Stimulated activated CD4-positive, alpha-beta T cell treated with anti-CD3 and anti-CD28 coated beads, Interleukin-1b, Interleukin-23, amount 100 ng/mL, for 24 hours (primary cell): ENCODE results near the gene ADARB2.
"Not testable (repeated sequence)": the region's sequence is repeated elsewhere in the genome, so short reads cannot be mapped to it uniquely, and the experiment has no call there.

ENCODE experiments used
- DNase-seq, 4 experiments: peaks; one replicate each; pipeline ENCODE4 v3.0.0-alpha.2; 2020; ENCODE audit warnings: low read depth in 4 of 4, low spot score in 1 of 4

ADARB2 gene

GRCh38 chr10:1737222-1738061, at the start of gene ADARB2:
TSS of gene ADARB2 (minus strand) at chr10:1737525.
- peak in 2 of 4 experiments; percentile 7 to 17 for DNase-seq

DNA sequence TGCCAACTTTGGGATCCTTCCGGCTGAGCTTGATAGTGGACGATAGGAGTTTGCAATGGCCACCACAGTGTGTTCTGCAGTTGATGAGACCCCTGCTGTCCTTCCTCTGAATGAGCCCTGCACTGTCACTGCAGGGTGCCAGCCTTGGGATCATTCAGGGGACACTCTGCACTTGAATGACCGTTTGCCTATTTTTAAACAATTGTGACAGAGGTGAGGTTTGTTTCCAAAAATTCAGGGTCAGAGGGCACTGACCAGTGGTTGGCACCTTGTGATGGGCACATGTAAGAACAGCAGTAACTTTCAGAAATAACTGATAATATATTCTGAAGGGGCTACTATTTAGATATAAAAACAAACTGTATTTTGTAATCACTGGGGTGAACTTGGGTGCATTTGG, 48.5 kb upstream of the ADARB2 start:
- DNase-seq, result no peak

DNA sequence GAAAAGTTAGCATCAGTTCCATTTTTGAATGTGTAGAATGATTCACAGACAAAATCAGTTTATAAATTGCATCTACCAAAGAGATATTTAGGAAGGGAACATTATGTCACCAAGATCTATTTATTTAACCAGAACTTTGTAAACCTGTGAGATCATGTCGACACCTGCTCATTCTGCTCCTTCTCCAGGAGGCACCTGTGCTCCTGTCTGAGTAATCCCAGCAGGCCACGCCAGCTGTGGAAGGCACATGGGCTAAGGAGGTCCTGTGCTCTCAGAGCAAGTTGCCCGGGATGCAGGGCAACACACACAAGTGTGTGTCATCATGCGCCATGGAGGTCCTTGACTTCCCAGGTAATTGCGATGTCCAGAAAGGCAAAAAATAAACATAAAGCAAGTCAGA, 45.5 kb upstream of the ADARB2 start:
- no peak for DNase-seq

- no peak for DNase-seq
Observed at GRCh38 chr10:1779796-1780195, 42.5 kb upstream of the ADARB2 start.

DNA sequence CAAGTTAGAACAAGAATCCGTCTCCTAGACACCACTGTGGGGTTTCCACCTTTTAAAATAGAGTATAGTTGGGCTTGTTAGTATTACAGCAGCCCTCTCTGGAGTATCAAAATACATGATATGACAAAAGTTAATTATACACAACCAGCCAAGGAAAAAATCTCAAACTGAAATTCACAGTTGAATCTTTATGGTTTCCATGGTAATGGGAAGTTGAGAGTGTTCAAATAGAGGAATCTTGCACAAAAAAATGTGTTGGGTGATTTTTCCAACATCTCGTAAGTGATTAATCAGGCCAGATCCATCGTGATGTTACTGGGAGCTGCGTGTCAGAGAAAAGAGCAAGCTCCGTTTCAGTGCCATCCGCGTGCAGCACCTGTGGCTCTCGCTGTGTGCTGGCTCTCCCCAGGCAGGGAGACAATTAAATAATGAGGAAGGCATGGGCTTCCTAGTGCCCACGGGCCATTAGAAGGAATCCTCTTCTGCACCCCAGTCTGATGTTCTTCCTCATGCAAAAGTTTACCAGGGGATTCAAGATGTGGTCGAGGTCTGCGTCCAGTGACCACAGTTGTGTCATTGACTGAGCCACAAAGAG, 41.1 kb upstream of the ADARB2 start:
- no peak for DNase-seq

DNA sequence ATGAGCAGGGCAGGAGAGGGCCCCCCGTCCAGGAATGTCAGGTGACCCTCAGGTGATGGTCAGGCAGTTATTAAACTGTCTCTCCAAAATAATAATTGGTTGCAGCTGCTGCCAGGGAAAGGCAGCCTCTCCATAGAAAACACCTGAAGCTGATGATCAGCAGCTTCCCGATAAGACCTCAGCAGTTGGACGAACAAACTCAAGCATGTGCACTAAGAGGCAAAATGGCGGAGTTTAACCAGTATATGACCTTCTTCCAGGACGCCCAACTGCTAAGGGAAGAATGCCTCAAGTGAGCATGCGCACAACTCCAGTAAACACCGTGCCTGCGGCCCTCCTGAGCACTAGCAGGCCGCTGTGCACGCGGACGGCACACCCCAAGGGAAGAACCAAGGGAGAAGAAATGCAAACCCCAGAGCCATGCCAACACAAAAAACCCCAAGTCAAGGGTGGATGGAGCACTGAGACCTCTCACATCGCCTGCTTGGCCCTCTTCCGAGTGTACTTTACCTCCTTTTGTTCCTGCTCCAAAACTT, 38.9 kb upstream of the ADARB2 start:
- no peak for DNase-seq

DNA sequence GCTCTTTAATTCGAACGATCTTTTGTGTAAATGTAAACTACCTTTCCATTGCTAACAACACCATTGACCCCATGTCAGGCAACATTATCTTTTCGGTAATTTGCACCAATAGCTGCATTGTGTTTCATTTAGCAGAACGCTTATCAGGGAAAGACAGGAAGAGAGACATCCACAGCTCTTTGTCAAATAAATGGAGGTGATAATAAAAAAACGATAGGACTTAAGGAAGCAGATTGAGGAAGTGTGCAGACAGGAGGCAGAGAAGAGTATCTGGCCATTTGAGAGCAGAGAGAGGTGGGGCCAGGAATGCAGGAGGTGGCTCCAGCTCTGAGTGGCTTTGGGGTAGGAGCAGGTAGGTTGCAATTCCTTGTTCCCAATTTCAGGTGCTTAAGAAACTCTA, 37.5 kb upstream of the ADARB2 start:
- no peak for DNase-seq

GRCh38 chr10:1773204-1773603, 35.9 kb upstream of the ADARB2 start:
- DNase-seq, result not testable (repeated sequence)

DNA sequence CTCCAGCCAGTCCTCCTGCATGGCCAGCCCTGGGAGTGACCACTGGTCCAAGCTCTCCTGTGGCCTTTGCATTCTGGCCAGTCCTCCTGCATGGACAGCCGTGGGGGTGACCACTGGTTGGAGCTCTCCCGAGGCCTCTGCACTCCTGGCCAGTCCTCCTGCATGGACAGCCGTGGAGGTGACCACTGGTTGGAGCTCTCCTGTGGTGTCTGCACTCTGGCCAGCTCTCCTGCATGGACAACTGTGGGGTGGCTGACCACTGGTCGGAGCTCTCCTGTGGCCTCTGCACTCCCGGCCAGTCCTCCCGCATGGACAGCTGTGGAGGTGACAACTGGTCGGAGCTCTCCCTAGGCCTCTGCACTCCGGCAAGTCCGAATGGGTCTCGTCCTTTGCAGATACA, 28.7 kb upstream of the ADARB2 start:
- DNase-seq, result no peak

GRCh38 chr10:1762076-1762475, 24.8 kb upstream of the ADARB2 start:
- DNase-seq, result no peak

GRCh38 chr10:1754506-1755153, 17.3 kb upstream of the ADARB2 start:
- DNase-seq, result no peak

DNA sequence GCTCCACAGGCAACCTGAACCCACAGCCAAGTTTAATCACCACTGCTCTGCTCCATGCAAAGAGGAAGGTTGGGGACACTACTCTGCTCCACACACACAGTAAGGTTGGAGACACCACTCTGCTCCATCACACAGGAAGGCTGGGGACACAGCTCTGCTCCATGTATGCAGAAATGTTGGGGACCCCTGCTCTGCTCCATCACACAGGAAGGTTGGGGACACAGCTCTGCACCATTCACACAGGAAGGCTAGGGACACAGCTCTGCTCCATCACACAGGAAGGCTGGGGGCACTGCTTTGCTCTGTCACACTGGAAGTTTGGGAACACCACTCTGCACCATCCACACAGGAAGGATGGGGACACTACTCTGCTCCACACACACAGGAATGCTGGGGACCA, 14.8 kb upstream of the ADARB2 start:
- no peak for DNase-seq

- no peak for DNase-seq
Observed at GRCh38 chr10:1747590-1748157, 10.3 kb upstream of the ADARB2 start.

DNA sequence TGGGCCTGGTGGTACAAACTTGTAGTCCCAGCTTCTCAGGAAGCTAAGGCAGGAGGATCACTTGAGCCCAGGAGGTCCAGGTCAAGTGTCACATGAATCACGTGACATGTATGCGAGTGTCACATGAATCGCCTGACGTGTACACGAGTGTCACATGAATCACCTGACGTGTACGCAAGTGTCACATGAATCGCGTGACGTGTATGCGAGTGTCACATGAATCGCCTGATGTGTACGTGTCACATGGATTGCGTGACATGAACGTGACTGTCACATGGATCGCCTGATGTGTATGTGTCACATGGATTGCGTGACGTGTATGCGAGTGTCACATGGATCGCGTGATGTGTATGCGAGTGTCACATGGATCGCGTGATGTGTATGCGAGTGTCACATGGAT, 9.5 kb upstream of the ADARB2 start:
- DNase-seq, result no peak

DNA sequence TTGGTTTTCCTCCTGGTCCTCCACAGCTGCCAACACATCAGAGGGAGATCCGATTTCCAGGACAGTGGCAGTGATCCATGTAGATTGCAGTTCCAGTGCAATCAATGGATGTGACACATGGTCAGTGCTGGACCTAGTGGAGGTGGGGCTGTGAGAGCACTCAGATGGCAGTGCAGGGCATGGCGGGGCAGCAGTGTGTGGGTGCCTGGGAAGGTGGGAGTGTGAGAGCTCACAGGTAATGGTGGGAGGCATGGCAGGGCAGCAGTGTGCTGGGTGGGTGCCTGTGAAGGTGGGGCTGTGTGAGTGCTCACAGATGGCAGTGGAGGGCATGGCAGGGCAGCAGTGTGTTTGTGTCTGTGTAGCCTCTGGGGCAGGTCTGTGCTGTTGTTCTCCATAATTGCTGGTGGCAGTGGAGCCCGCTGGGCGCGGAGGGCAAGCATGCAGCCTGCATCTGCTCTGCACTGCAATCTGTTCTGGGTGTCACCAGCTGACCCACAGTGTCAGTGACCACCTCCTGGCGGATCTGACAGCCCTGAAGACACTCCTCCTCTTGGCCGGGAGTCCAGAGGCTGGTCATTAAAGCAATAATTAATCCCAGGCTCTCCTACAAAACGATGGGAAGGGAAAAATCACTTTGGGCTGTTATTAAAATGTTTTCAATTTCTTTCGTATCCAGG, 8.6 kb upstream of the ADARB2 start:
- DNase-seq, result no peak

DNA sequence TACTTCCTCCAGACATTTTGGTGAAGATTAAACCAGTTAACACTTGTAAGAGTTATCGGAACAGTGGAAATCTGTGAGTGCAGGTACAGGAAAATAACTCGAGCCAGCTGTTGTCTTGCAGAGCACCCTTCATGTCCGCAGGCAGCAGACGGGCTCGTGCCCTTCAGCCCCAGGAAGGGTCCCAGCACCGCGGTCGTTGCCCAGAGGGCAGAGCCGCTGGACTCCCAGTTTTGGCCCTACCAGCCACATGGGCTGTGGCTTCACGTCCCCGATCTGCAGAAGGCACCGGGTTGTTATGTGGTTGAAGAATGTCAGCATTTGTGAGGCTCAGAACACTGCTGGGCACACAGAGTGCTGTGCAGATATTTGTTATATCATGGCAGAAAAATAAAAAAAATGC, 7.2 kb upstream of the ADARB2 start:
- no peak for DNase-seq

DNA sequence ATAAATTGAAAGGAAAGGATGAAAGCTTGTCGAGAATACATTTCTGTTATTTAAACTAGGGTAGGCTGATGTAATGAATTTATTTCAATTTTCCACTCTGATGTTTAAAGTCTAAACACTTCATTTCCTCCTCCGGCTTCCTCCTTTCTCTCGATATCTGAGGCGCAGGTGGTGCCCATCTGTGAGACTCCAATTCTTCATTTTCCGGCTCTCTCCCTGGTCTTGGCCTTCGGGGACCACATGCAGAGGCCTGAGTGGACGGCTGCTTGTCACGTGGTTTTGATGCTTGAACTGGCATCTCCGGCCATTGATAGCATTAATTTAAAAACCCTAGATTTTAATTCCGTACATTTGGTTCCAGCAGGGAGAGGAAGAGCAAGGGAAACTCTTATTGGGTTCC, 5.8 kb upstream of the ADARB2 start:
- DNase-seq, result no peak

- DNase-seq, result no peak
Observed at GRCh38 chr10:1741450-1741849, 4.1 kb upstream of the ADARB2 start.

DNA sequence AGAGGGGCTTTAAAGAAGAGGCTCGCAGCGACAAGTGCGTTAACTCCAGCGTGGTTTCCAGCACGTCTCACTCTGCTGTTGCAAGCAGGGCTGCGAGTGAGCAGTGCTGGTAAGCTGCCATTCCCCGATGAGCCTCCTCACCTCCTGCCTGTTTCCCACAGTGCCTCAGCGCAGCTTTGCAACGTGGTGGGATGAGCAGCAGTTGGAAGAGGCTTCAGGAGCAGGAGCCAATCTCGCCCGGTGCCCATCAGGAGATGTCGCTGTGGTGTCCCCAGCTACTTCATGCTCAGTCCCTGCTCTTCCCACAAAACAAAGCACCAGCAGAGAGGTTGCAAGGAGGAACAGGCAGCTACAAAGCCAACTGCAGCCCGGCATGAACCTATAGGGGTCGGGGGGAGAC, 2.4 kb upstream of the ADARB2 start:
- DNase-seq, result no peak

DNA sequence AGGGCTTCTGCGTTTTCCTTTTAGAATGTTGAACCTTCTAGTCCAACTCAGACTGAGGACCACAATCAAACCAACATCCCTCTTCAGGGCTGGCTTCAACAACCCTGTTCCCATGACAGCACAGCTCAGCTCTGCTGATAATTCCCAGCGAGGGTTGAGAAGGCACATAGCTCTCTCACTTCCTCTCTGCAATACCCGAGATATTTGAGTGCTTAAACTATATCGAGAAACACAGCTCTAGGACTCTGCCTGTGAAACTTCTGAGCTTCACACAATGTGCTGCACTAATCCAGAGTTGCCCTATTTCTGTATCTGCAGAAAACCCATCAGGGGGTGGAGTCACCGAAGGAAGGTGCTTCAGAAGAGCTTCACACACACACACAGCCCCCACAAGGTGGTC, 1.6 kb upstream of the ADARB2 start:
- no peak for DNase-seq

- no peak for DNase-seq
Observed at GRCh38 chr10:1736972-1737221, 428 bp downstream of the ADARB2 start.
